ENCODE results near the gene PVR. TPM values are rescaled to one million over a fixed set of nuclear protein-coding genes. Genes with fewer than 3 reads are reported as not detected.

The PVR gene
- total and polyA plus RNA-seq, 2 of the 4 experiments (the other 2 are of a cell fraction) = 106 to 122 TPM

- no peak overlapping the region for H2BK20ac ChIP-seq (ENCODE audit: low read depth, low read length)
- peak overlapping the region; percentile 47 for H2BK120ac ChIP-seq (ENCODE audit: low read depth, low read length)
- peaks cover 0 to 3% of the 10 kb centered on the region in 2 experiments; a peak in 1 of 4 replicates for H3K79me1 ChIP-seq (ENCODE audit: low read depth in 1 of 2, low read length in 2 of 2)
- dilution Hi-C loops (cut with HindIII; ENCODE audit: low sequenced_read_pairs, unreplicated experiment) (no loop called here), in situ Hi-C loops (cut with MboI; ENCODE audit: low sequenced_read_pairs) (no loop called here), intact Hi-C loops (cut with micrococcal nuclease) (no loop called here)
- peaks cover 13% of the 10 kb centered on the region for H3K9me1 ChIP-seq (ENCODE audit: insufficient read depth, low read length)
- peaks cover 10% of the 10 kb centered on the region for H3K4me1 ChIP-seq (ENCODE audit: control insufficient read depth, insufficient read depth, low read length)
- H4K20me1 ChIP-seq (ENCODE audit: insufficient read depth, low read length) = no peaks in the 10 kb centered on the region
- peak overlapping the region; percentile 41 for H2BK5ac ChIP-seq (ENCODE audit: low read depth, low read length, poor library complexity, severe bottlenecking)
- no peak overlapping the region for H3K9ac ChIP-seq (ENCODE audit: low read depth, low read length)
- H3K4me3 ChIP-seq (ENCODE audit: insufficient read depth, low read depth, low read length) = no peak overlapping the region
- no TSS peak for BruUV-seq (replicated peaks)
- no peaks in the 10 kb centered on the region for H3K36me3 ChIP-seq (ENCODE audit: control insufficient read depth, insufficient read depth, low read length)
- peak overlapping the region in 1 of 2 experiments; percentile 50; a peak in 1 of 4 replicates for H4K8ac ChIP-seq (ENCODE audit: low read depth in 2 of 2, low read length in 2 of 2)
- TF ChIP-seq FOS (IDR thresholded peaks at IDR 0.05; ENCODE audit: low read depth, low read length) = no peak
- no peak for TF ChIP-seq BHLHE40 (IDR thresholded peaks at IDR 0.05; ENCODE audit: low read depth, low read length)
- no peak for TF ChIP-seq RFX5 (IDR thresholded peaks at IDR 0.05; ENCODE audit: low read depth, low read length)
- TF ChIP-seq CEBPB (IDR thresholded peaks at IDR 0.05; ENCODE audit: low read depth, low read length) = no peak
- no peak for TF ChIP-seq CHD1 (IDR thresholded peaks at IDR 0.05; ENCODE audit: low read depth, low read length)
- TF ChIP-seq NFE2L2 (IDR thresholded peaks at IDR 0.05; ENCODE audit: low read depth, low read length) = no peak
- no peak for TF ChIP-seq ELK1 (IDR thresholded peaks at IDR 0.05; ENCODE audit: borderline replicate concordance, low read depth, low read length)
- TF ChIP-seq SMC3 (IDR thresholded peaks at IDR 0.05; ENCODE audit: low read depth, low read length) = no peak
- TF ChIP-seq RCOR1 (IDR thresholded peaks at IDR 0.05; ENCODE audit: insufficient replicate concordance, low read length) = no peak
- no peak for TF ChIP-seq CTCF (conservative IDR thresholded peaks at IDR 0.05; ENCODE audit: low read depth, low read length)
- TF ChIP-seq MAFK (IDR thresholded peaks at IDR 0.05; ENCODE audit: low read depth, low read length) = no peak
- no peak for TF ChIP-seq POLR2A (IDR thresholded peaks at IDR 0.05; ENCODE audit: low read depth, low read length)
- no peak for TF ChIP-seq MAZ (IDR thresholded peaks at IDR 0.05; ENCODE audit: borderline replicate concordance, low read depth, low read length)
- no peak for TF ChIP-seq RAD21 (IDR thresholded peaks at IDR 0.05; ENCODE audit: low read length)
- no peak overlapping the region for H2AK9ac ChIP-seq (replicated peaks; ENCODE audit: low read depth, low read length, poor library complexity)
- H4K91ac ChIP-seq (ENCODE audit: insufficient read depth, low read depth, low read length) = peak overlapping the region; percentile 37
- peak overlapping the region; percentile 46; the same call in 1 of the 2 replicates for H2AK5ac ChIP-seq (ENCODE audit: low read depth, low read length)
- no peaks in the 10 kb centered on the region for H3K27me3 ChIP-seq (ENCODE audit: control insufficient read depth, insufficient read depth, low read length)
- no peak overlapping the region for H3K27ac ChIP-seq (ENCODE audit: insufficient read depth, low read length)
- ATAC-seq (ENCODE audit: low read depth) (peak; percentile 52), DNase-seq (peak; percentile 69)
- peak overlapping the region; percentile 28; the same call in 1 of the 2 replicates for H3K4ac ChIP-seq (ENCODE audit: low read depth, low read length)
- H3K4me2 ChIP-seq (ENCODE audit: low read depth, low read length) = no peak overlapping the region
- no peak overlapping the region for H3K23ac ChIP-seq (ENCODE audit: low read depth, low read length)
- H4K5ac ChIP-seq (ENCODE audit: low read depth, low read length) = no peak overlapping the region
- no peak overlapping the region; the same call in 2 of the 3 replicates for H2BK15ac ChIP-seq (ENCODE audit: low read depth, low read length)
- H3K9me3 ChIP-seq (ENCODE audit: control insufficient read depth, insufficient read depth, low read length) = no peaks in the 10 kb centered on the region
- H3K56ac ChIP-seq (ENCODE audit: extremely low read depth, insufficient read depth, low read length) = no peak overlapping the region
- H2AFZ ChIP-seq (replicated peaks; ENCODE audit: low read length, poor library complexity) = no peak overlapping the region
- H3K18ac ChIP-seq (ENCODE audit: low read depth, low read length) = peak overlapping the region; percentile 53; the same call in 1 of the 2 replicates
- ChIA-PET CTCF (interaction anchor here (0.6 to 1.5 kb wide), 3 partner anchors 11 to 79 kb away, joined by 3 to 8 read pairs (median 3); no protein-coding TSS in a partner anchor), POLR2A (ENCODE audit: unreplicated experiment) (no interaction called here)
- WGBS, 2 experiments (ENCODE audit: extremely low coverage in 2 of 2, insufficient read length in 1 of 2) = 67% methylated on average over 3 of the region's 5 CpGs; no CpG with 5 or more reads in 1 of the 2 experiments
- H3K14ac ChIP-seq (replicated peaks; ENCODE audit: low read depth, low read length) = no peak overlapping the region
These were observed 34.5 kb upstream of the PVR start for GRCh38 chr19:44609219-44609618.
